ENCODE measurements around the gene CLDN22.

CLDN22 gene

DNA sequence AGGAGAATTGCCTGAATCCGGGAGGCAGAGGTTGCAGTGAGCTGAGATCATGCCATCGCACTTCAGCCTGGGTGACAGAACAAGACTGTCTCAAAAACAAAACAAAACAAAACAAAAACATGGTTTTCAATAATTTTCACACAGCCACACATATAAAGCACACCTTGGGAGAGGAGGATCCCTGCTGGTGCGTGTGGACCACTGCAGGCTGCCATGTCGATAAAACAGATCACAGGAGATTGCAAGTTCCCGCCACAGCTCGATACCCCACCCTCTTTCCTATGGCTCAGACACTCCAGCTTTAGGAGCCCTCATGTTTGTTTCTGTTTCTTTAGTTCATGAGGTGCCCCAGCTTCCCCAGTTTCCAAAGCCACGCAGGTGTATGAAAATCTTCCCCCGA, 33.5 kb upstream of the CLDN22 start:
- DNase-seq (ENCODE audit: low read depth) = no peak
- no peak overlapping the region for H3K4me3 ChIP-seq (ENCODE audit: low read depth, low read length)
- TF ChIP-seq CTCF (IDR thresholded peaks at IDR 0.05; ENCODE audit: control insufficient read depth, extremely low read depth, insufficient read depth) = no peak

GRCh38 chr4:183352546-183352945, 32.5 kb upstream of the CLDN22 start:
- DNase-seq (ENCODE audit: low read depth) = no peak
- no peak overlapping the region for H3K4me3 ChIP-seq (ENCODE audit: low read depth, low read length)
- TF ChIP-seq CTCF (IDR thresholded peaks at IDR 0.05; ENCODE audit: control insufficient read depth, extremely low read depth, insufficient read depth) = no peak

- no peak for DNase-seq (ENCODE audit: low read depth)
- no peak for TF ChIP-seq CTCF (IDR thresholded peaks at IDR 0.05; ENCODE audit: control insufficient read depth, extremely low read depth, insufficient read depth)
These were observed 30.4 kb upstream of the CLDN22 start for GRCh38 chr4:183350317-183351071.

DNA sequence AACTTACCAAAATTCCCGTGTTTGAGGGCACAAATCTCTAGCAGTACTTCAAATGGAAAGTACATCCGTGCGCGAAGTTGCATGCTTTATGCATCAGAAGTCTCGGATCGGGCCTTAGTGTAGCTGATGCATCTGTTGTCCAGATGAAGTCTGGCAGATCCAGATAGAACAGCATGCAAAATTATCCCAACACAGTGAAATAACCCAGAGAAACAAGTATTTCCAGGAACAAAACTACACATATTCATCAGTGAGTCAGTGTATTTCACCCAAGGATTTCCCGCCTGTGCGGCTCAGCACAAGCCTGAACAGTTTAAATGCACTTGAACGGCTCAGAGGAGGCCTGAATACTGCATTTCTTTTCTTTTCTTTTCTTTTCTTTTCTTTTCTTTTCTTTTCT, 29.6 kb upstream of the CLDN22 start:
- no peak overlapping the region for H3K4me3 ChIP-seq (ENCODE audit: low read depth, low read length)
- DNase-seq (ENCODE audit: low read depth) = no peak
- no peak for TF ChIP-seq CTCF (IDR thresholded peaks at IDR 0.05; ENCODE audit: control insufficient read depth, extremely low read depth, insufficient read depth)

More at GRCh38 chr4:183350317-183351071, 30.4 kb upstream of the CLDN22 start:
- H3K4me3 ChIP-seq (ENCODE audit: low read depth, low read length) = no peak overlapping the region

DNA sequence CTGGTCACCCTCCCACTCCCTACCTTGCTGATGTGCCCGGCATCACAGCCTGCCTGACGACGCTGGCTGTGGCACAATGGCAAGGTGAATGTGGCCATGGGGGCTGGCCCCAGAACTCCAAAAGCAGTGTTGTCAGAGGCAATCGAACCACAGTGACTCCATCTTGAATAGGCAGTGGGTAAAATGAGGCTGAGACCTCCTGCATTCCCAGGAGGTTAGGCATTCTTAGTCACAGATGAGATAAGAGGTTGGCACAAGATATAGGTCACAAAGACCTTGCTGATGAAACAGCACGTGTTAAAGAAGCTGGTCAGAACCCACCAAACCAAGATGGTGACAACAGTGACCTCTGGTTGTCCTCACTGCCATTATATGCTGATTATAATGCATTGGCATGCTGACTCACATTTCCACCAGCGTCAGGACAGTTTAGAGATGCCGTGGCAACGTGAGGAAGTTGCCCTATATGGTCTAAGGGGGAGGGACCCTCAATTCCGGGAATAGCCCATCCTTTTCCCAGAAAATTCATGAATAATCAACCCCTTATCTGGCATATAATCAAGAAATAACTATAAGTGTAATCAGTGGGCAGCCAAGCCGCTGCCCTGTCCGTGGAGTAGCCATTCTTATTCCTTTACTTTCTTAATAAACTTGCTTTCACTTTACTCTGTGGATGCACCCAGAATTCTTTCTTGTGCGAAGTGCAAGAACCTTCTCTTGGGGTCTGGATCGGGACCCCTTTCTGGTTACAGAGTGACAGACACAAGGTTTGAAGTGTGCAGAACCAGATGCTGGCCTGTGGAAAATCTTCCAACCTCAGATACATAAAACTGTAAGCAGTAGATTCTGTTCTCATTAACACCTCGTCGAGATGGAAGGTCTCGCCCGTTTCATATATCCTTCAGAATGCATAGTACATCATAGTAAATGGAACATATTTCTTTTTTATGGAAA, 28.9 kb upstream of the CLDN22 start:
- H3K4me3 ChIP-seq (ENCODE audit: low read depth, low read length) = no peak overlapping the region
- DNase-seq (ENCODE audit: low read depth) = no peak
- no peak for TF ChIP-seq CTCF (IDR thresholded peaks at IDR 0.05; ENCODE audit: control insufficient read depth, extremely low read depth, insufficient read depth)

DNA sequence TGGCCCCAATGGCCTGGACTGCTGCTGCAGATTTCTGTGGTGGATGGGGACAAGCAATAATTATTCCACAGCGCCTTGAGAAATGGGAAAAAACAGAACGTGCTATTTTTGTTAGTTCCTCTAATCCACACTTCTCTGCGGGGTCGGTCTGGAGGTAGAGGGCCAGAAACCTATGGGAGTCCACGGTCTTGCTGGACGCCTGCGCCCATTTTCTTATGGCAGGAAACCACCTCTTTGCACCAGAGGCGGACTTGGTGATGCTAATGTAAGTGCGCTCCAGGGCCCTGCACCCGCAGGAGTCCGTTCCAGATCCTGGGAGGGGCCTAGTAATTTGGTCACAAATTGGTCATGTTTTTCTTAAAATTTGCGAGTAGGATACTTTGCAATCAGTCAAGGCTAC, 28.1 kb upstream of the CLDN22 start:
- no peak for DNase-seq (ENCODE audit: low read depth)
- TF ChIP-seq CTCF (IDR thresholded peaks at IDR 0.05; ENCODE audit: control insufficient read depth, extremely low read depth, insufficient read depth) = no peak
- no peak overlapping the region for H3K4me3 ChIP-seq (ENCODE audit: low read depth, low read length)

All from LNCaP clone FGC (cell line).